IMR-90 (cell line): ENCODE data around the gene KRTAP10-9. TPM values are rescaled to one million over a fixed set of nuclear protein-coding genes. Genes with fewer than 3 reads are reported as not detected.

Experiments
- ATAC-seq: fragments of 200-7000 bp; cut with Tn5 transposase; 2 replicates; pipeline ENCODE4 v1.9.1; 2020; ENCODE audit warnings: low read depth, mild to moderate bottlenecking, moderate library complexity
- BruUV-seq: library from RNA; stranded (reverse); fragments of 400-500 nt; replicated peaks from 2 replicates; lab custom pipeline; 2021; lab: Mats Ljungman, UMichigan
- CTCF ChIA-PET: fragments of 300-600 bp; formaldehyde crosslinking; extraction: SDS; loops from one replicate; lab custom pipeline; 2021; ENCODE audit warnings: antibody characterized with exemption; lab: Yijun Ruan, JAX
- POLR2A ChIA-PET: fragments of 300-600 bp; sonication (Branson Sonifier 250); formaldehyde crosslinking; loops from one replicate; lab custom pipeline; 2022; ENCODE audit warnings: antibody characterized with exemption; ENCODE audit not compliant: unreplicated experiment; lab: Charles Lee
- DNase-seq: peaks from one replicate; pipeline ENCODE4 v3.0.0; 2013
- H2AFZ ChIP-seq: replicated peaks from 2 replicates; pipeline ENCODE3; 2013; ENCODE audit warnings: low read length, mild to moderate bottlenecking; ENCODE audit not compliant: poor library complexity
- H2AK5ac ChIP-seq: 2 replicates; pipeline ENCODE4 v1.6.1; 2013; ENCODE audit warnings: low read depth, low read length, inconsistent platforms
- H2AK9ac ChIP-seq: replicated peaks from 2 replicates; pipeline ENCODE3; 2013; ENCODE audit warnings: mild to moderate bottlenecking, low read depth, low read length, moderate library complexity; ENCODE audit not compliant: poor library complexity
- H2BK120ac ChIP-seq: 2 replicates; pipeline ENCODE4 v1.6.1; 2013; ENCODE audit warnings: low read depth, low read length, inconsistent platforms
- H2BK15ac ChIP-seq: 3 replicates; pipeline ENCODE4 v1.6.1; 2013; ENCODE audit warnings: low read depth, low read length, inconsistent platforms
- H2BK20ac ChIP-seq: 2 replicates; pipeline ENCODE4 v1.6.1; 2013; ENCODE audit warnings: low read depth, mild to moderate bottlenecking, inconsistent platforms, low read length, moderate library complexity
- H2BK5ac ChIP-seq: 2 replicates; pipeline ENCODE4 v1.6.1; 2013; ENCODE audit warnings: mild to moderate bottlenecking, low read depth, low read length, inconsistent platforms; ENCODE audit not compliant: poor library complexity, severe bottlenecking
- H3K14ac ChIP-seq: replicated peaks from 2 replicates; pipeline ENCODE4 v1.6.1; 2013; ENCODE audit warnings: low read depth, low read length, inconsistent platforms
- H3K18ac ChIP-seq: 2 replicates; pipeline ENCODE4 v1.6.1; 2013; ENCODE audit warnings: low read depth, low read length, control low read depth
- H3K23ac ChIP-seq: 2 replicates; pipeline ENCODE4 v1.6.1; 2013; ENCODE audit warnings: low read depth, low read length, inconsistent platforms
- H3K27ac ChIP-seq: 2 replicates; pipeline ENCODE4 v1.5.1; 2013; ENCODE audit warnings: mild to moderate bottlenecking, control low read depth, low read length; ENCODE audit not compliant: insufficient read depth
- H3K27me3 ChIP-seq: 2 replicates; pipeline ENCODE4 v1.6.1; 2013; ENCODE audit warnings: low read length; ENCODE audit not compliant: control insufficient read depth, insufficient read depth
- H3K36me3 ChIP-seq: 2 replicates; pipeline ENCODE4 v1.6.1; 2013; ENCODE audit warnings: low read length, mixed read lengths; ENCODE audit not compliant: control insufficient read depth, insufficient read depth
- H3K4ac ChIP-seq: 2 replicates; pipeline ENCODE4 v1.6.1; 2013; ENCODE audit warnings: low read depth, low read length, inconsistent platforms
- H3K4me1 ChIP-seq: 2 replicates; pipeline ENCODE4 v1.6.1; 2013; ENCODE audit warnings: low read length, mixed read lengths; ENCODE audit not compliant: control insufficient read depth, insufficient read depth
- H3K4me2 ChIP-seq: 2 replicates; pipeline ENCODE4 v1.6.1; 2013; ENCODE audit warnings: low read depth, mild to moderate bottlenecking, control low read depth, low read length, moderate library complexity
- H3K4me3 ChIP-seq: 2 replicates; pipeline ENCODE4 v1.5.1; 2013; ENCODE audit warnings: low read depth, mild to moderate bottlenecking, control low read depth, low read length, moderate library complexity; ENCODE audit not compliant: insufficient read depth
- H3K56ac ChIP-seq: 2 replicates; pipeline ENCODE4 v1.6.1; 2013; ENCODE audit warnings: low read length, inconsistent platforms; ENCODE audit not compliant: insufficient read depth; ENCODE audit errors: extremely low read depth
- H3K79me1 ChIP-seq, 2 experiments: 2 replicates each; pipeline ENCODE4 v1.6.1; 2013; ENCODE audit warnings: low read length in 2 of 2, inconsistent platforms in 1 of 2, low read depth in 1 of 2
- H3K9ac ChIP-seq: 2 replicates; pipeline ENCODE4 v1.6.1; 2013; ENCODE audit warnings: low read depth, low read length, control low read depth
- H3K9me1 ChIP-seq: 2 replicates; pipeline ENCODE4 v1.6.1; 2013; ENCODE audit warnings: low read length, inconsistent platforms; ENCODE audit not compliant: insufficient read depth
- H3K9me3 ChIP-seq: 2 replicates; pipeline ENCODE4 v1.6.1; 2013; ENCODE audit warnings: low read length; ENCODE audit not compliant: control insufficient read depth, insufficient read depth
- H4K20me1 ChIP-seq: 2 replicates; pipeline ENCODE4 v1.6.1; 2013; ENCODE audit warnings: low read length, inconsistent platforms; ENCODE audit not compliant: insufficient read depth
- H4K5ac ChIP-seq: 2 replicates; pipeline ENCODE4 v1.6.1; 2013; ENCODE audit warnings: mild to moderate bottlenecking, low read depth, low read length, control low read depth
- H4K8ac ChIP-seq, 2 experiments: 2 replicates each; pipeline ENCODE4 v1.6.1; 2013; ENCODE audit warnings: low read depth in 2 of 2, low read length in 2 of 2, control low read depth in 1 of 2, inconsistent platforms in 1 of 2
- H4K91ac ChIP-seq: 2 replicates; pipeline ENCODE4 v1.6.1; 2013; ENCODE audit warnings: low read depth, low read length, inconsistent platforms; ENCODE audit not compliant: insufficient read depth
- BHLHE40 ChIP-seq: fragments of 150-350 bp; IDR thresholded peaks from 2 replicates; pipeline ENCODE4 v1.6.1; 2016; ENCODE audit warnings: mild to moderate bottlenecking, low read depth, low read length
- CEBPB ChIP-seq: IDR thresholded peaks from 2 replicates; pipeline ENCODE4 v1.6.1; 2012; ENCODE audit warnings: low read depth, low read length, improper control_type of control experiment
- CHD1 ChIP-seq: IDR thresholded peaks from 2 replicates; pipeline ENCODE4 v1.6.1; 2012; ENCODE audit warnings: low read depth, low read length, improper control_type of control experiment
- RAD21 ChIP-seq: IDR thresholded peaks from 2 replicates; pipeline ENCODE4 v1.6.1; 2012; ENCODE audit warnings: low read length, improper control_type of control experiment
- WGBS, 2 experiments: methylation state at CpG; one replicate each; pipeline versions ENCODE4 v1.1.5 to v1.1.7; 2013; ENCODE audit warnings: missing lambda C conversion rate in 2 of 2; ENCODE audit not compliant: insufficient read length in 1 of 2; ENCODE audit errors: extremely low coverage in 2 of 2; 5-methylcytosine and 5-hydroxymethylcytosine counted together
- dilution Hi-C: fragments of 300-500 bp; cut with HindIII; formaldehyde crosslinking; loops from one replicate; pipeline ENCODE4 v1.14.3; 2018; ENCODE audit warnings: low sequenced_read_pairs; ENCODE audit not compliant: unreplicated experiment
- in situ Hi-C: fragments of 300-500 bp; cut with MboI; formaldehyde crosslinking; loops from 3 replicates; pipeline ENCODE4 v1.14.3; 2019; ENCODE audit warnings: low sequenced_read_pairs, inconsistent platforms, mixed read lengths
- intact Hi-C: fragments of 100-400 bp; cut with micrococcal nuclease; formaldehyde crosslinking; loops from 2 replicates; pipeline ENCODE4 v1.10.0; 2022
- polyA plus RNA-seq, 3 experiments: library from polyadenylated mRNA; depleted of rRNA; stranded (reverse); fragments of >200 nt; gene quantifications; 2 replicates each; pipeline ENCODE4 v1.2.3, GENCODE V29; 2012; ENCODE audit warnings: low replicate concordance in 1 of 3
- total RNA-seq: library from RNA; depleted of rRNA; stranded (reverse); fragments of >200 nt; gene quantifications from 2 replicates; pipeline ENCODE4 v1.2.3, GENCODE V29; 2012

The KRTAP10-9 gene
- total and polyA plus RNA-seq, 2 of the 4 experiments (the other 2 are of a cell fraction) = not detected

GRCh38 chr21:44611551-44611950, 15.3 kb upstream of the KRTAP10-9 start:
- ChIA-PET CTCF (no interaction called here), POLR2A (no interaction called here)
- no CpG with 5 or more reads among the region's 4 CpGs for WGBS, 2 experiments
- Histone ChIP-seq H2BK20ac (no peak overlapping the region), H2BK120ac (no peak overlapping the region), H2AK5ac (no peak overlapping the region), H4K20me1 (no peaks in the 10 kb centered on the region), H4K91ac (no peak overlapping the region), H4K5ac (no peak overlapping the region), H3K14ac (no peak overlapping the region), H2AFZ (no peak overlapping the region), H3K4me3 (no peak overlapping the region), H2AK9ac (no peak overlapping the region), H3K9me3 (peaks cover 13% of the 10 kb centered on the region), H3K27me3 (no peaks in the 10 kb centered on the region; the same call in 1 of the 2 replicates), H3K4ac (no peak overlapping the region), H3K9ac (no peak overlapping the region), H4K8ac (no peak overlapping the region), H3K4me2 (no peak overlapping the region), H3K56ac (no peak overlapping the region), H2BK5ac (no peak overlapping the region), H3K79me1 (no peaks in the 10 kb centered on the region), H2BK15ac (no peak overlapping the region), H3K27ac (no peak overlapping the region), H3K36me3 (no peaks in the 10 kb centered on the region), H3K18ac (no peak overlapping the region), H3K4me1 (no peaks in the 10 kb centered on the region), H3K9me1 (no peaks in the 10 kb centered on the region), H3K23ac (no peak overlapping the region)
- in situ Hi-C loops = no loop called here
- TF ChIP-seq CHD1 (no peak), CEBPB (no peak), BHLHE40 (no peak), RAD21 (no peak)
- intact Hi-C loops = no loop called here
- DNase-seq (no peak), ATAC-seq (no peak)
- no TSS peak for BruUV-seq
- dilution Hi-C loops = no loop called here
